ENCODE results near the gene NLK.
A peak's percentile ranks its signal among the peaks of the same experiment; 100 is the strongest.

Gene NLK

DNA sequence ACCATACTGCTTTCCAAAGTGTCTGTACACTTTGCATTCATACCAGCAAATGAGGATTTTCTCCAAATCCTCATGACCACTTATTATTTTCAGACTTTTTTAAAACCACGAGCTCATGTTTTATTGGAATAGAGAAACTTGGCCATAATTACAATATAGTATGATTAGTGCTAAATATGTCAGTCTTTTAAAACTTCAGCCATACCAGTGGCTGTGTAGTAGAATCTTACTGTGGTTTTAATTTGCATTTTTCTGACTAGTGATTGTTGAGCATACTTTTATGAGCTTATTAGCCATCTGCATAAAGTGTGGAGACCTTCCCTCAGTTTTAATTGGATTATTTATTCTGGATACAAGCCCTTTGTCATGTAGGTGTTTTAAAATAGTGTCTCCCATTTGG lies 57.8 kb downstream of the NLK start:
- ChIA-PET POLR2A (no interaction called here), CTCF (no interaction called here)
- Histone ChIP-seq H3K4me3 (ENCODE audit: control insufficient read depth in 1 of 7, extremely low read depth in 1 of 7, insufficient read depth in 4 of 7, low read depth in 2 of 7, low read length in 6 of 7) (no peak overlapping the region), H3K4me1 (ENCODE audit: control extremely low read depth in 1 of 4, control insufficient read depth in 4 of 4, insufficient read depth in 4 of 4, low read length in 3 of 4) (peaks cover 0 to 4% (median 2%) of the 10 kb centered on the region in 4 experiments), H3K27me3 (replicated peaks in 2 of 5; ENCODE audit: control insufficient read depth in 4 of 5, insufficient read depth in 5 of 5, low read length in 4 of 5) (no peaks in the 10 kb centered on the region), H3K27ac (ENCODE audit: insufficient read depth in 1 of 2, low read depth in 1 of 2, low read length in 2 of 2, poor library complexity in 1 of 2, severe bottlenecking in 2 of 2) (no peak overlapping the region), H3K36me3 (ENCODE audit: control insufficient read depth in 4 of 4, insufficient read depth in 4 of 4, low read length in 3 of 4) (peaks cover 0 to 5% (median 1%) of the 10 kb centered on the region in 4 experiments), H3K9me3 (ENCODE audit: control extremely low read depth in 1 of 5, control insufficient read depth in 4 of 5, insufficient read depth in 2 of 5, low read depth in 1 of 5, low read length in 4 of 5) (no peaks in the 10 kb centered on the region)
- DNase-seq, result no peak
- WGBS (ENCODE audit: insufficient coverage), result no CpG with 5 or more reads among the region's 1 CpG

GRCh38 chr17:28100936-28101335 lies 58.5 kb downstream of the NLK start:
- ChIA-PET POLR2A (no interaction called here), CTCF (interaction anchor here (1.0 kb wide), 1 partner anchor 63 kb away, joined by 3 read pairs; no protein-coding TSS in a partner anchor)
- H3K27ac ChIP-seq (ENCODE audit: insufficient read depth in 1 of 2, low read depth in 1 of 2, low read length in 2 of 2, poor library complexity in 1 of 2, severe bottlenecking in 2 of 2), result no peak overlapping the region
- DNase-seq, result no peak
- WGBS (ENCODE audit: insufficient coverage), result no CpG with 5 or more reads among the region's 1 CpG
- H3K36me3 ChIP-seq (ENCODE audit: control insufficient read depth in 4 of 4, insufficient read depth in 4 of 4, low read length in 3 of 4), result peaks cover 0 to 5% (median 1%) of the 10 kb centered on the region in 4 experiments
- peaks cover 0 to 4% (median 2%) of the 10 kb centered on the region in 4 experiments for H3K4me1 ChIP-seq (ENCODE audit: control extremely low read depth in 1 of 4, control insufficient read depth in 4 of 4, insufficient read depth in 4 of 4, low read length in 3 of 4)
- H3K9me3 ChIP-seq (ENCODE audit: control extremely low read depth in 1 of 5, control insufficient read depth in 4 of 5, insufficient read depth in 2 of 5, low read depth in 1 of 5, low read length in 4 of 5), result no peaks in the 10 kb centered on the region
- no peak overlapping the region for H3K4me3 ChIP-seq (ENCODE audit: control insufficient read depth in 1 of 7, extremely low read depth in 1 of 7, insufficient read depth in 4 of 7, low read depth in 2 of 7, low read length in 6 of 7)
- H3K27me3 ChIP-seq (replicated peaks in 2 of 5; ENCODE audit: control insufficient read depth in 4 of 5, insufficient read depth in 5 of 5, low read length in 4 of 5), result no peaks in the 10 kb centered on the region

DNA sequence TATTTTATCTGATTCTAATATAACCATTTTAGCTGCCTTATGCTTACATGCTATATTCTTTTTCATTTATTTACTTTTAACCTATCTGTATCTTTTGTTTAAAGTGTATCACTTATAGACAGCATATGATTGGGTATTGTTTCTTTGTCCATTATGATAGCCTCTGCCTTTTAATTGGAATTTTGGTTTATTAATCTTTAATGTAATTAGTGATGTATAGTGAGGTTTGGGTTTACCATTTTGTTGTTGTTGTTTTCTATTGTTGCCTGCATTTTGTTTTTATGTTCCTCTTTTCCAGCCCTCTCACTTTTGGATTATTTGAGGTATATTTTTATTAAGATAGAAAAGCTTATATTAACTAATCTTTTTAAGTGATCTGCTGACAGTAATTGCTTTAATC lies 59.4 kb downstream of the NLK start:
- H3K27ac ChIP-seq (ENCODE audit: insufficient read depth in 1 of 2, low read depth in 1 of 2, low read length in 2 of 2, poor library complexity in 1 of 2, severe bottlenecking in 2 of 2), result no peak overlapping the region
- H3K4me3 ChIP-seq (ENCODE audit: control insufficient read depth in 1 of 7, extremely low read depth in 1 of 7, insufficient read depth in 4 of 7, low read depth in 2 of 7, low read length in 6 of 7), result no peak overlapping the region
- CTCF ChIA-PET, result interaction anchor here (1.0 to 1.5 kb wide), 2 partner anchors 10 to 64 kb away, joined by 3 read pairs; no protein-coding TSS in a partner anchor
- POLR2A ChIA-PET, result no interaction called here
- no peaks in the 10 kb centered on the region for H3K9me3 ChIP-seq (ENCODE audit: control extremely low read depth in 1 of 5, control insufficient read depth in 4 of 5, insufficient read depth in 2 of 5, low read depth in 1 of 5, low read length in 4 of 5)
- no peak for DNase-seq
- H3K4me1 ChIP-seq (ENCODE audit: control extremely low read depth in 1 of 4, control insufficient read depth in 4 of 4, insufficient read depth in 4 of 4, low read length in 3 of 4), result peaks cover 0 to 4% (median 2%) of the 10 kb centered on the region in 4 experiments
- H3K36me3 ChIP-seq (ENCODE audit: control insufficient read depth in 4 of 4, insufficient read depth in 4 of 4, low read length in 3 of 4), result peaks cover 0 to 5% (median 1%) of the 10 kb centered on the region in 4 experiments
- H3K27me3 ChIP-seq (replicated peaks in 2 of 5; ENCODE audit: control insufficient read depth in 4 of 5, insufficient read depth in 5 of 5, low read length in 4 of 5), result no peaks in the 10 kb centered on the region

DNA sequence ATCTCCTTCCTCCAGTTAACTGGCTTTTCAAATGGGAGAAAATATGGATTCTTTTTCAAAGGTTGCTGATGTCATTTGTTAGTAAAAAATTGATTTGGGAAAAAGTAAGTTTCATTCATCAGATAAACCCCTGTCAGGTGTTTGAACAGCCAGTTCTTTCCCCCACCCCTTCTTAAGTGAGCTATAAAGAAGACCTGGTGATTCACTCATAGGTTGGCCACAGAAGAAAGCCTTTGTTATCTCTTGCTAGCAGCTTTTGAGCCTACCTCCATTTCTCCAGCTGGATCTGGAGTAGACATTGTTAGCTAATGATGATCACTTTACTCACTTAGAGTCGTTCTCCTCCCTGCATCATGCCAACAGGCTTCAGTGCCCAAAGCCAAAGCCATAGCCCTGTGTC lies 63.0 kb downstream of the NLK start:
- peaks cover 0 to 8% (median 1%) of the 10 kb centered on the region in 4 experiments for H3K36me3 ChIP-seq (ENCODE audit: control insufficient read depth in 4 of 4, insufficient read depth in 4 of 4, low read length in 3 of 4)
- no peak overlapping the region for H3K4me3 ChIP-seq (ENCODE audit: control insufficient read depth in 1 of 7, extremely low read depth in 1 of 7, insufficient read depth in 4 of 7, low read depth in 2 of 7, low read length in 6 of 7)
- DNase-seq, result peak in 2 of 3 donors; percentile 42 to 72
- no peaks in the 10 kb centered on the region for H3K27me3 ChIP-seq (replicated peaks in 2 of 5; ENCODE audit: control insufficient read depth in 4 of 5, insufficient read depth in 5 of 5, low read length in 4 of 5)
- no CpG with 5 or more reads among the region's 1 CpG for WGBS (ENCODE audit: insufficient coverage)
- POLR2A ChIA-PET, result interaction anchor here (0.6 kb wide), 1 partner anchor 642 kb away, joined by 3 read pairs; no protein-coding TSS in a partner anchor
- CTCF ChIA-PET, result interaction anchor here (0.8 to 1.1 kb wide), 2 partner anchors 10 to 63 kb away, joined by 3 read pairs; partner anchors contain the start of gene NLK
- H3K27ac ChIP-seq (ENCODE audit: insufficient read depth in 1 of 2, low read depth in 1 of 2, low read length in 2 of 2, poor library complexity in 1 of 2, severe bottlenecking in 2 of 2), result no peak overlapping the region
- H3K4me1 ChIP-seq (ENCODE audit: control extremely low read depth in 1 of 4, control insufficient read depth in 4 of 4, insufficient read depth in 4 of 4, low read length in 3 of 4), result no peaks in the 10 kb centered on the region
- H3K9me3 ChIP-seq (ENCODE audit: control extremely low read depth in 1 of 5, control insufficient read depth in 4 of 5, insufficient read depth in 2 of 5, low read depth in 1 of 5, low read length in 4 of 5), result peaks cover 0 to 8% (median 0%) of the 10 kb centered on the region in 5 experiments

- H3K4me1 ChIP-seq (ENCODE audit: control extremely low read depth in 1 of 4, control insufficient read depth in 4 of 4, insufficient read depth in 4 of 4, low read length in 3 of 4), result peaks cover 0 to 22% (median 6%) of the 10 kb centered on the region in 4 experiments
- DNase-seq, result no peak
- WGBS (ENCODE audit: insufficient coverage), result no CpG with 5 or more reads among the region's 1 CpG
- CTCF ChIA-PET, result no interaction called here
- H3K27me3 ChIP-seq (replicated peaks in 2 of 5; ENCODE audit: control insufficient read depth in 4 of 5, insufficient read depth in 5 of 5, low read length in 4 of 5), result no peaks in the 10 kb centered on the region
- H3K4me3 ChIP-seq (ENCODE audit: control insufficient read depth in 1 of 7, extremely low read depth in 1 of 7, insufficient read depth in 4 of 7, low read depth in 2 of 7, low read length in 6 of 7), result no peak overlapping the region
- H3K27ac ChIP-seq (ENCODE audit: insufficient read depth in 1 of 2, low read depth in 1 of 2, low read length in 2 of 2, poor library complexity in 1 of 2, severe bottlenecking in 2 of 2), result no peak overlapping the region
- peaks cover 0 to 3% (median 1%) of the 10 kb centered on the region in 4 experiments for H3K36me3 ChIP-seq (ENCODE audit: control insufficient read depth in 4 of 4, insufficient read depth in 4 of 4, low read length in 3 of 4)
- POLR2A ChIA-PET, result no interaction called here
- H3K9me3 ChIP-seq (ENCODE audit: control extremely low read depth in 1 of 5, control insufficient read depth in 4 of 5, insufficient read depth in 2 of 5, low read depth in 1 of 5, low read length in 4 of 5), result peaks cover 0 to 8% (median 0%) of the 10 kb centered on the region in 5 experiments
Observed at GRCh38 chr17:28110184-28110583, 67.7 kb downstream of the NLK start.

- H3K27ac ChIP-seq (ENCODE audit: insufficient read depth in 1 of 2, low read depth in 1 of 2, low read length in 2 of 2, poor library complexity in 1 of 2, severe bottlenecking in 2 of 2), result no peak overlapping the region
- H3K4me3 ChIP-seq (ENCODE audit: control insufficient read depth in 1 of 7, extremely low read depth in 1 of 7, insufficient read depth in 4 of 7, low read depth in 2 of 7, low read length in 6 of 7), result peak overlapping the region in 1 of 7 experiments; percentile 5
- peaks cover 3 to 32% (median 11%) of the 10 kb centered on the region in 4 experiments for H3K4me1 ChIP-seq (ENCODE audit: control extremely low read depth in 1 of 4, control insufficient read depth in 4 of 4, insufficient read depth in 4 of 4, low read length in 3 of 4)
- WGBS (ENCODE audit: insufficient coverage), result no CpG with 5 or more reads among the region's 1 CpG
- no peaks in the 10 kb centered on the region for H3K27me3 ChIP-seq (replicated peaks in 2 of 5; ENCODE audit: control insufficient read depth in 4 of 5, insufficient read depth in 5 of 5, low read length in 4 of 5)
- CTCF ChIA-PET, result interaction anchor here (1.2 to 1.5 kb wide), 2 partner anchors 18 kb away, joined by 3 to 5 read pairs; no protein-coding TSS in a partner anchor
- peaks cover 0 to 9% (median 1%) of the 10 kb centered on the region in 4 experiments for H3K36me3 ChIP-seq (ENCODE audit: control insufficient read depth in 4 of 4, insufficient read depth in 4 of 4, low read length in 3 of 4)
- DNase-seq, result no peak
- POLR2A ChIA-PET, result no interaction called here
- peaks cover 0 to 8% (median 0%) of the 10 kb centered on the region in 5 experiments for H3K9me3 ChIP-seq (ENCODE audit: control extremely low read depth in 1 of 5, control insufficient read depth in 4 of 5, insufficient read depth in 2 of 5, low read depth in 1 of 5, low read length in 4 of 5)
Observed at GRCh38 chr17:28112181-28112580, 69.7 kb downstream of the NLK start.

- peak overlapping the region in 1 of 7 experiments; percentile 5 for H3K4me3 ChIP-seq (ENCODE audit: control insufficient read depth in 1 of 7, extremely low read depth in 1 of 7, insufficient read depth in 4 of 7, low read depth in 2 of 7, low read length in 6 of 7)
- peaks cover 0 to 9% (median 1%) of the 10 kb centered on the region in 4 experiments for H3K36me3 ChIP-seq (ENCODE audit: control insufficient read depth in 4 of 4, insufficient read depth in 4 of 4, low read length in 3 of 4)
- peaks cover 0 to 8% (median 0%) of the 10 kb centered on the region in 5 experiments for H3K9me3 ChIP-seq (ENCODE audit: control extremely low read depth in 1 of 5, control insufficient read depth in 4 of 5, insufficient read depth in 2 of 5, low read depth in 1 of 5, low read length in 4 of 5)
- no CpG with 5 or more reads among the region's 2 CpGs for WGBS (ENCODE audit: insufficient coverage)
- CTCF ChIA-PET, result interaction anchor here (1.5 kb wide), 1 partner anchor 17 kb away, joined by 3 read pairs; no protein-coding TSS in a partner anchor
- peaks cover 7 to 36% (median 13%) of the 10 kb centered on the region in 4 experiments for H3K4me1 ChIP-seq (ENCODE audit: control extremely low read depth in 1 of 4, control insufficient read depth in 4 of 4, insufficient read depth in 4 of 4, low read length in 3 of 4)
- no peaks in the 10 kb centered on the region for H3K27me3 ChIP-seq (replicated peaks in 2 of 5; ENCODE audit: control insufficient read depth in 4 of 5, insufficient read depth in 5 of 5, low read length in 4 of 5)
- DNase-seq, result no peak
- H3K27ac ChIP-seq (ENCODE audit: insufficient read depth in 1 of 2, low read depth in 1 of 2, low read length in 2 of 2, poor library complexity in 1 of 2, severe bottlenecking in 2 of 2), result no peak overlapping the region
- POLR2A ChIA-PET, result no interaction called here
Observed at GRCh38 chr17:28112606-28113005, 70.1 kb downstream of the NLK start.

All from common myeloid progenitor, CD34-positive (primary cell).